GM21723 (cell line): ENCODE results near the gene INS.
"Not testable (repeated sequence)": the region's sequence is repeated elsewhere in the genome, so short reads cannot be mapped to it uniquely, and the experiment has no call there.

Source experiments
- ATAC-seq: cut with Tn5 transposase; IDR thresholded peaks from one replicate; pipeline ENCODE4 v1.9.1; 2021; ENCODE audit warnings: mild to moderate bottlenecking, moderate library complexity; ENCODE audit not compliant: unreplicated experiment

Gene INS

DNA sequence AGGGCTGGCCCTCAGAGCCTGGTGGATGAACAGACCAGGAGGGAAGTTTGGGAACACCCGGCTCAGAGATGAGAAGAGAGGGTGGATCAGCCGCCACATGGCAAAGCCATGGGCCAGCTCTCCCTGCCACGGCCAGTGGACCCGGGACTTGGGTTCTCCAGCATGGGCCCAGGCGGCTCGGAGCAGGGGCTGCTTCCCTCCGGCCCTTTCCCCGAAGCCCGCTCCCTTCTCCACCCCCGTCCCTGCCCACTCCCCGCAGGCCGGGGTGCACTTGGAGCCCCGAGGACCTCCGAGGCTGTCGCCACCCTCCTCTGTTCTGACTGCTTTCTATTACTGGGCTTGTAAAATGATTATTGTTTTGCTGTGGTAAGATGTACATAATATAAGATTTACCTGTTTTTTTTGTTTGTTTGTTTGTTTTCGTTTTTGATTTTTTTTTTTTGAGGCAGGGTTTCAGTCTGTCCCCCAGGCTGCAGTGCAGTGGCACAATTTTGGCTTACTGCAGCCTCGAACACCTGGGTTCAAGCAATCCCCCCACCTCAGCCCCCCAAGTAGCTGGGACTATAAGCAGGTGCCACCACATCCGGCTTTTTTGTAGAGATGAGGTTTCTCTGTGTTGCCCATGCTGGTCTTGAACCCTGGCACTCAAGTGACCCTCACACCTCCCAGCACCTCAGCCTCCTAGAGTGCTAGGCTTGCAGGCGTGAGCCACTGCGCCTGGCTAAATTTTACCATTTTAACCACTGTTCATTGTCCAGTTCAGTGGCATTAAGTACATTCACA is 21.9 kb upstream of the INS start:
- no peak for ATAC-seq

DNA sequence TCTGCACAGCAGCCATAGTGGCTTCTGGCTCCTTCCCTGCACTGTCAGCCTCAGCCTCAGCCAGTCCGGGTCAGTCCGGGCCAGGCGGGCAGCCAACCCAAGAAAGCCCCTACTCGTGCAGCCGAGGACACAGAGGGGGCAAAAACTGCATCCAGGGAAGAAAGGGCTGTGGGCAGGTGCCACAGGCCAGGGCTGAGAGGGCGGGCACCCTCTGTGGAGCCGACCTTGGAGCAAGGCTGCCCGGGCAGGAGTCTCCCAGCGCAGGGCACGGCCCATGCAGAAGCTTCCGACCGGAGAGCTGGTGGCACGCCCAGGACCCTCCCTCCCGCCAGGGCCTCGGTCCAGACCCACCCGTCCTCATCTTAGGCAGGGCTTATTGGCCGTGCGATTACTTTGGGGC is 21.1 kb upstream of the INS start:
- ATAC-seq: no peak

DNA sequence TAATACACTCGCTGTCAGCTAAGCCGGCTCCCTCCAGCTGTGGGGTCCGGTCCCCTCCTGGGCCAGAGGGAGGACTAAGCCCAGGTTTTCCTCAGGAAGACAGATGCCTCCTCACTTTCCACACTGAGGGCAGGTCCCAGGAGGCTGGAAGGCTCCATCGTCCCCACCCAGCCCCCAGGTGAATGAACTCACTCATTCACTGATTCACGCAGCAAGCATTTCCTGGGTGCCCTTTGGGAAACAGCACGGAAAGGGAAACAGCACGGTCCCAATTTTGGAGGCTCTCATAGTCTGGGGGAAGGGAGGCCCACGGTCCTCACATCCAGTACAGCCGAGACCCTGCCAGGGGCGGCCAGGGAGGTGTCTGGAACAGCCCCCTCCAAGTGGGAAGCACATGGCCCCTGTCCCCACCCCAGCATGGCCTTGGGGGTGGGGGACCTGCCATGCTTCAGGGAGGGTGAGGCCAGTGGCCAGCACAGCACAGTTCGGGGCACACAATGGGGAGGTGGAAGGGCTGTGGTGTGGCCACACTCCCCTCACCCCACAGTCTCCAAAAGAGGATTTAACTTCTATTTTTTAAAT is 19.9 kb upstream of the INS start:
- ATAC-seq: no peak

DNA sequence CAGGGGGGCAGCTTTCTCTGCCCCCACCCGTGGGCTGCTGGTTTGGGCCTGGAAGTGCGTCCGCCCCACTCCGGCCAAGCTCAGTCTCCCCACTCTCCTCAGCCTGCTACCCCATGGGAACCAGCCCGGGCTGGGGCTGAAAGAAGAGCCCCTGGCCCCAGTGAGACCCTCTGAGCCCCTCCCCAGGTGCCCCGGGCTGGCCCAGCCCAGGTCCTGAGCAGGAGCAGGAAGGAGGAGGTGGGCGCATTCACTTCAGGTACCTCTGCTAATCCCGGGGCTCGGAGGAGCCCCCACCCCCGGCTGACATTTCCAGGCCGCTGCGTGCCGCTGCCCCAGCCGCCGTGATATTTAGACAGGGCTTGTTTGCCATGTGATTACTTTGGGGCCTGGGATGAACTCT is 19.3 kb upstream of the INS start:
- no peak for ATAC-seq

DNA sequence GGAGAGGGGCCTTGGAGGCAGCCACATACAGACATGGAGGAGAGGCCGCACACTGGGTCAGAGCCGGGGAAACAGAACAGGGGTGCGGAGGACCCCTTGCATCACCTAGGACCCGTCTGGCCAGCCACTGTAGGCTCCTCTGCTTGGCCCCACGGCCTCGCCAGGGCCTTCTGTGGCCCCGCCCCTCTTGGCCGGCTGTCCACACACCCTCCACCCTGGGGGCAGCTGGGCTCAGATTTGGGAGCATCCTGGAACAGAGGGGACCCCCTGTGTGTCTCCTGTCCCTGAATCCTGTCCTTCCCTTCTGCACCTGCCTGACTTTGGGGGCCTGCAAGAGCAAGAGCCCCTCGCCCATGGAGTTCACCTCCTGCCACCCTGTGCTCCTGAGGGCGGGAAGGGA is 18.5 kb upstream of the INS start:
- ATAC-seq: no peak

DNA sequence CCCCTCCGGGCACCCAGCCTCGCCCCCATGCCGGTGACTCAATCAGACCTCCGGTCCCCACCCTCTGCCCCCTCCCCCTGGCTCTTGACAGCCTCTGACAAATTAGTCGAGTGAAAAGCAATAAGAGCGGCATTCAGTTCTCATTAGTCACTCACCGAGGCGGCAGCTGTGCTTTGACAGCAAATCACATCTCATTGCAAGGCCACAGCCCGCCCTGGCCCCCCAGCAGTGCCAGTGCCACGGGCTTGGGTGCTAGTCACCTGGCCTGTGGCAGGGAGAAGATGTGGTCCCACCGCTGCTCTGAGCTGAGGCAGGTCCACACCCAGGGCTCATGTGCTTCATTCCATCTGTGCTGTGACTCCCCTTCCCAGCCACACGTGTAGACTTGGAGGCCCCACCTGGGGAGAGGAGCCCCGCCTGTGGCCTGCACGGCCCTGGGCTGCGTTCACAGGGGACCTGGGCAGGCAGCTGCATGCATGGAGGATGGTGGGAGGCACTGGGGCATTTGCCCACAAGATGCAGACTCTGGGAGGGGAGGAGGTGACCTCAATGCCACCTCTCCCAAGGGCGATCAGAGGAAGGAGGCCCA is 18.0 kb upstream of the INS start:
- no peak for ATAC-seq

DNA sequence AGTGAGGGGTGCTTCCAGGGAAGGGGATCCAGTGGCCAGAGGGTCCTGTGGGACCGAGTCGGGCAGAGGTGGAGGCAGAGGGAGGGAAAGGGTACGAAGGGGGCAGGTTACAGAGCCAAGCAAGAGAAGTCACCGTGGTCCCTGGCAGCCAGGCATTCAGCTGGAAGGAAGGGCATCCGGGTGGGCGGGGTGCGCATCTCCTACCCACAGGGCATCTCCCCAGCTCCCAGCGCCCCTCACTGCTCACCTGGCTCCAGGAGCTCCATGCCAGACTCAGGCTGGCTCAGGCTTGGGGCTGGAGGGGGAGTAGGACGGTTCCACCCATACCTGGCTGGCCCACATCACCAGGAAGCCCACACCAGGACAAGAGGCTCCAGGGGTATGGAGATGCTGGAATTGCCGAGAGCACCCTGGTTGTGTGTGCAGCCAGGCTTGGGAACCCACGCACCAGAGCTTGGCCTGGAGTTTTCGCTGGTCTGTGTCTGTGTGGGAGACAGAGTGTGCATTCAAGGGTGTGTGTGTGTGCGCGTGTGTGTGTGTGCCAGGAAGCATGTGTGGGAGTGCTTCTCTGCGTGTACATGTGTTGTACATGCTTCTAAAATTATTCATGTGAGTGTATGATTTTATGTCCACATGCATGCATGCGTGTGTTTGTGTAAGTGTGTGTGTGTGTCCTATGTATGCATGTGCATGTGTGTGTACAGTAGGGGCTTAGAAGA is 17.2 kb upstream of the INS start:
- ATAC-seq: not testable (repeated sequence)

DNA sequence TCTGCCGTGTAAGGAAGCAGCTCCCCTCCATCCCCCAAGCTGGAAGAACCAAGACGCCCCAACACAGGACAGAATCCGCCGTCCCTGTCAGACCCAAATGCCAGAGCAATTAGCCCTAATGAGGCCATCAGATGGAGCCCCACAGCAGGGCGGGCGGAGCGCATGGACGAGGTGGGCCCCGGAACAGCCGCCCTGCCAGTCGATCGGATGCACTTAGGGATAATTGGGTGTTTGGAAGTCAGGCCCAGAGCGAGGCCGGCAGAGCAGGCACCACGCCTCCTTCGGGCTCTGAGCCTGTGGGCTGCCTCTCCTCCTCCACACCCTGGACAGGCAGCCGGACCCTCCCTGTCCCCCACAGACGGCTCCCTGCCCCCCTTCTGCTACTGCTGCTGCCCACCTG is 16.1 kb upstream of the INS start:
- ATAC-seq: no peak

DNA sequence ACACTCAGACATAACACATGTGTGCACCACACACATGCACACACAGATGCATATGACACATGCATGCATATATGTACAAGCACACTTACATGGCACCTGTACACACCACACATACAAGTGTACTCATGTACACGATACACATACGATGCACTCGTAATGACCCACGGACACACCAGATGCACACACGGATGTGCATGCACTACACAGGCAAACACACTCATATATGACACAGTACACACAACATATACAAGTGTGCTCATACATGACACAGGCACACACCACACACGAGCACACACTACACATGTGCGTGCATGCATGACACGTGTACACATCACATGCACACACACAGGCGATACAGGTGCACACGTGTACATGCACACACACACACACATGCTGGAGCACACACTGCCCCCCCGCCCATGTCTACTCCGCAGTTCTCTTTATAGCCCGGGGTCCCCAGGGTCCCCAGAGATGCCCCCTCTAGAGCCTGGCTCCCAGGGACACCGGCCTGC is 15.4 kb upstream of the INS start:
- no peak for ATAC-seq

DNA sequence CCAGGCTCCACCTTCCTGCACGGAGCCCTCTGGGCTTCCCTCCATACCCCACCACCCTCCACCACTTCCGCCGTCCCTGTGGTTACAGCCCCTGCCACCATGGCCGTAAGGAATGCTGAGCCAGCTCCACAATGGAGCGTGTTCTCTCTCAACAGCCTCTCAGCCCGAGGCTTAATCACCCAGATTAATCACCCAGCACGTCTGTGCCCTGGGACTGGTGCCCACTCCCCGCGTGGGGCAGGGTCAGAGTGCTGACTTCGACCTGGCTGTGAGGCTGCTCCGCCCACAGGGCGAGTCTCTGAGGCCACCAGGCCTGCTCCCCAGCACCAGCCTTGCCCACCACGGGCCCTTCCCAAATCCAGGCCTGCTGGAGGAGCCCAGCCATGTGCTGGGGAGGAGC is 14.7 kb upstream of the INS start:
- no peak for ATAC-seq

DNA sequence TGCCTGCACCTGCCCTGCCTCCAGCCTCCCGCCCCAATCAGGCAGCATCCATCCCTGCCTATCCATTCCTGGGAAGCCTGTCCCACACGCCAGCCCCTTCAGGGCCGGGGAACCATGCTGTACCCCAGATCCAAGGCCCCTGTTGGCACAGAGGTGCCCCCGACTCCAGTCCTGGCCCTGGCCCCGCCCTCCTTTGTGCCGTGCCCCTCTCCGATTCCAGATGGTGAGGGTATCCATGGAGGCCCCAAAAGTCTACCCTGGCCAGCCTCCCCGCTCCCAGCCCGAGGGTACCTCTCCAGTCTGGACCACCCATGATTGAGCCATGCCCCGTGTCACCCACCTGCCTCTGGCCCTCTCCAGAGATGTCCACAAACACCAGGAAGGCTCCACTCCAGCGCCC is 13.4 kb upstream of the INS start:
- ATAC-seq: no peak

DNA sequence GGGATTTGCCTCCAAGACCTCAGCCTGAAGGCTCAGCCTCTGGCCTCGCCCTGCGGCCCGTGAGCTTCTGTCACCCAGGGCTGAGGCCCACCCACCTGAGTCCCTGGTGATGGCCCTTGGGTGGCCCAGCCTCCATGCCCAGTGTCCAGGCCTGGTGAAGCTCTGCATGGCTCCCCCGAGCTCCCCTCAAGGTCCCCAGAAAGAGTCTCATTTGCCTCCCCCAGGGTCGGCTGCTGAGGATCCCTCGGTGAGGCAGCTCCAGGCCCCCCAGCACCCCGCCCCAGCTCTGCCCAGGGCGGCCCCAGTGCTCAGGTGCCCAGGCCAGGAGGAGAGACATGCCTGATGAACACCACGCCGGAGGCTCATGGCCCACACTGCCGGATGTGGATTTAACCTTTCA is 12.8 kb upstream of the INS start:
- ATAC-seq: no peak

DNA sequence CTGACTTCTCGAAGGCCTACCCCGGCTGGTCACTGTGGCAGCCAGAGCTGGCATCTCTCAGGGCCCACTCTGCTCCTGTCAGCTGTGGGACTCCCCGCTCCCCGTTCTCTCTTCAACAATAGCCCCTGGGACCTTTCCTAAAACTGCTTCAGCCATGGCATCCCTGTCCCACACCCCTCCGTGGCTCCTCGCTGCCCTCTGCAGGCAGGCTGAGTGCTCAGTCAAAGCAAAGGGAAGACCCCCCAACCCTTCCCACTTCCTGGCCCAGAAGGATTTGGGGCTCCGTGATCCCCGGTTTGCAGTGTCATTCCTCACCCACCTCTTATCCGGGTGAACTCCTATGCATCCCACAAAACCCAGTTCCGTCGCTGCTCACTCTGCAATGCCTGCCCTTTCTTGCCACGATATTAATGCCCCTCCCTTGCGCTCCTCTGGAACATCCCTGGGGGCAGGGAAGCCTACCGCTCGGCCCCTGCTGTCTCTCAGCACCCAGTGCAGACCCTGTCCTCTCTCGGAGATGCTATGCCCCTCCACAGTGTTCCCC is 12.2 kb upstream of the INS start:
- ATAC-seq: no peak

DNA sequence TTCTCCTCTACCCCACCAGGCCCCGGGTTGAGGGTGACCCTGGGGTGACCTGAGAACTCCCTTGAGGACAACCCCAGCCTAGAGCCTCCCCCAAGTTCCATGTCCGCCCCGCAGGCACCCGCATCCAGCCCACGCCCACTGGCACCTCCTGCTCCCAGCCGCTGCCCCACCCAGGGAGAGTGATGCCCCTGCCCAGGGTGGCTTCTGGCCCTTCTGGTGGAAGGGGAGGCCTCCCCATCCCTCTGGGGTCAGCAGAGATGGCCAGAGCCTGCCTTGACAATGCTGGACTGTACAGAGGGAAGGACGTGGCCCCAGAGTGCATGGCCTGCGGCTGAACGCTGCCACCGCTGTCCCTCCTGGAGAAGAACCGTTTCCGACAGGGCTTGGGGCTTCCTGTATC is 11.7 kb upstream of the INS start:
- no peak for ATAC-seq

DNA sequence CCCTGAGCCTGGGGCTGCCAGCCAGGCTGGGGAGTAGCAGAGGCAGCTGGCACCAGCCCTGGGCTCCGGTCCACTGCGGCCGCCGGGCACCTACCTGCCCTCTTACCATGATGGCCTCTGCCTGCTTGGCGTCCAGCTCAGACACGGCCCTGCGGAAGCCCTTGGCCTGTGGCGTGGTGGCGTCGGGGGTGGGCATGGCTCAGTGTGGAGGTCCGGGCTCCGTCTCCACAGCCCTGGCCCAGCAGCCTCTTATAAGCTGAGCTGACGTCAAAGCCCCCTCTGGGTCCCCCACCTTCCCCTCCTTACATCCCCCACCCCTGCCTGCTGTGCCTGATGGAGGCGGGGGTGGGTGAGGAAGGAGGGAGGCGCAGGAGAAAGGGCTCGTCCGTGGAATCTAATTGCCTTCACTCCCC is 10.6 kb upstream of the INS start, which contains the start of gene TH:
Gene TH (minus strand): TSS at position 225 of the 413 bp plus-strand sequence. CDS start 29 bp downstream, at position 196.
- no peak for ATAC-seq

DNA sequence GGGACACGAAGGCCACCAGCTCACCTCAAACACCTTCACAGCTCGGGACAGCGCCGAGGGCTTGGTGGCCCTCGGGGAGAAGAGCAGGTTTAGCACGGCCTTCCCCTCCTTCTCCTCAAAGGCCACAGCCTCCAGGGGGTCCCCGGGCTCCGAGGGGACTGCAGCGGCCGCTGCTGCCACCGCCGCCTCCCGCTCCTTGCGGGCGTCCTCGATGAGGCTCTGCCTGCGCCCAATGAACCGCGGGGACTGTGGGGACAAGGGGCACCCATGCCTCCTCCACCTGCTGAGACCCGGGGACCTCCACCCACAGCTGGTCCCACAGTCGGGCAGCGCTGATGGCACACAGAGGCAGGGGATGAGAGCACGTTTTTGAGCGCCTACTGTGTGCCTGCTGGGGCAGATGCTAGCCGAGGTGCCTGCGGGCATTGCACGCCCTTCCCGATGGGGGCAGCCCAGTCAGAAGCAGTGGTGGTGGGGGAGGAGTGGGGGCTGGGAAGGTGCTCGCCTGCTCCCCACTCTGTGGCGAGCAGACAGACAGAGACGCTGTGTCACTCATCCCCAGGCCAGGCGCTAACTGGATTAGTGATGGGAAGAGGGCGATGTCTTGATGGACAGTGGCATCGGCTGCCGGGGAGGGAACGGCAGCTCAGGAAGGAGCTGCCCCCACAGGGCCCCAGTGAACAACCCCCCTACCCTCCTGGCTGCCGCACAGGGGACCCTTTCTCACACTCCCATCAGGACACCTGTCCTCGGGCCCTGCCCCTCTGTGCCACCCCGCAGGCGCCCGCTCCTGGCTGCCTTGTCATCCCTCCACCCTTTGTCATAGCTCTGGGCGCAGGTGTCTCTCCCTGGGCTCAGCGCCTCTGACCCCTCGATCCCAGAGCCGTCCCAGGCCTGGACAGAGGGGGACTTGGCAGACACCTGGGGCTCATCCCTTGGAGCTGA is 8.9 kb upstream of the INS start:
- no peak for ATAC-seq

DNA sequence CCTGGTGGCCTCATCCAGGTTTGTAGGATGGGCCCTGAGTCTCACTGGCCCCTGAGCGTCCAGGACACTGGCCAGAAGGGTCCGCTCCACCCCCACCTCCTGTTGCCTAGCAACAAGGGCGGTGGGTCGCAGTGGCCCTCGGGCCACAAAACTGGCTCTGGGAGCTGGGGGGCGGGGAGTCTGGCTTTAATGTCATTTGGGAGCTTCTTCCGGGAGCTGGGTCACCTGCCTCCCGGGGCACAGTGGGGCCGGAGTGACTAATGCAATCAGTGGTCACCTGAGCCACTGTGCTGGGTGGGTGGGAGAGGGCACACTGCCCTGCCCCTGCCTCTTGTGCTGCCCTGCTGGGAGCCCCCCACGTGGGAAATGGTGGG is 8.0 kb upstream of the INS start:
- no peak for ATAC-seq

DNA sequence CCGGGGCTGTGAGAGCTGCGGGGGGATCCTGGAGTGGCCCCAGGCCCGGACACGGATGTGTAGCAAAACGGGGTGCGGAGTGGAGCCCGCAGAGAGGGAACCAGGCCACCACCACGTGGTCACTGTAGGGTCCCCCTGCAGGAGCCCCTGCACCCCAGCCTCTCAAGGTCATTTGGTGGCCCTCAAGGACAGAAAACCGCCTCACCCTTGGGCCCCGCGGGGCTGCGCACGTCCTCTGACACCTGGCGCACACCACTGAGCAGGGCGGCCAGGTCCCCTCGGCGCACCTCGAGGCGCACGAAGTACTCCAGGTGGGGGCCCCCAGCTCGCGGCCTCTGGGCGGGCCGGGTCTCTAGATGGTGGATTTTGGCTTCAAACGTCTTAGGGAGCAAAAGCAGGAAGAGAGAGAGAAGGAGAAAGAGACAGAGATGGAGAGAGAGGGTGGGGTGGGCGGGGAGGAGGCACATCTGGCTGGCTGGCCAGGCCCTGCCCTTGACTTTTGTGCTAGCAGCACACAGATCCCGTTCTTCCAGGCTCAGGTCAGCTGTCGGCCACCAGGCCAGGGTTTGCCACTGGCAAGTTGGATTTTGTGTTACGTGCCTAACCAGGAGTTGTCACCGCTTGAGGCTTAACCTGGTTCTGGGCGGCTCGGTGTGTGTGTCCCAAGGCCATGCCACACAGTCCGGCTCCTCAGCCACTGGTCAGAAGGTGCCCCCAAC is 7.4 kb upstream of the INS start:
- no peak for ATAC-seq
